Neural cell (in vitro differentiated cells): ENCODE measurements around the gene SMIM7. TPM values are rescaled to one million over a fixed set of nuclear protein-coding genes. Genes with fewer than 3 reads are reported as not detected.

Source experiments
- H2AFZ ChIP-seq: fragments of 200-600, 300-800 bp; sonication (generic), shearing (Covaris generic); 2 replicates; pipeline ENCODE4 v1.6.0; 2014; ENCODE audit warnings: low read depth, mild to moderate bottlenecking, antibody characterized with exemption, low read length, moderate library complexity
- H3F3A ChIP-seq: fragments of 200-600 bp; shearing (Covaris generic); 2 replicates; pipeline ENCODE4 v1.6.1; 2016; ENCODE audit warnings: mild to moderate bottlenecking, moderate library complexity, mixed read lengths, antibody characterized with exemption, low read length; ENCODE audit not compliant: insufficient read depth, poor library complexity, severe bottlenecking
- H3K27ac ChIP-seq: fragments of 200-600, 300-800 bp; sonication (generic), shearing (Covaris generic); 2 replicates; pipeline ENCODE4 v1.5.1; 2014; ENCODE audit warnings: mild to moderate bottlenecking, low read length, moderate library complexity
- H3K27me3 ChIP-seq: fragments of 300-800, 200-600 bp; sonication (generic), shearing (Covaris generic); 2 replicates; pipeline ENCODE4 v1.6.0; 2014; ENCODE audit warnings: mild to moderate bottlenecking, low read depth, low read length, moderate library complexity; ENCODE audit not compliant: insufficient read depth
- H3K36me3 ChIP-seq: fragments of 300-800, 200-600 bp; sonication (generic), shearing (Covaris generic); 2 replicates; pipeline ENCODE4 v1.5.1; 2014; ENCODE audit warnings: mild to moderate bottlenecking, antibody characterized with exemption, low read length, moderate library complexity; ENCODE audit not compliant: insufficient read depth
- H3K4me2 ChIP-seq: fragments of 300-800, 200-600 bp; sonication (generic), shearing (Covaris generic); 2 replicates; pipeline ENCODE4 v1.6.0; 2014; ENCODE audit warnings: mild to moderate bottlenecking, low read length
- H3K4me3 ChIP-seq: fragments of 300-800, 200-600 bp; sonication (generic), shearing (Covaris generic); 2 replicates; pipeline ENCODE4 v1.5.1; 2014; ENCODE audit warnings: mild to moderate bottlenecking, low read length, moderate library complexity
- H3K79me2 ChIP-seq: fragments of 200-600 bp; shearing (Covaris generic); replicated peaks from 2 replicates; pipeline ENCODE4 v1.6.0; 2014; ENCODE audit warnings: mild to moderate bottlenecking, low read length, moderate library complexity; ENCODE audit not compliant: insufficient read depth
- H3K9ac ChIP-seq: fragments of 300-800, 200-600 bp; sonication (generic), shearing (Covaris generic); 2 replicates; pipeline ENCODE4 v1.6.1; 2016; ENCODE audit warnings: mild to moderate bottlenecking, low read length, mixed read lengths
- H3K9me2 ChIP-seq: fragments of 200-600 bp; shearing (Covaris generic); 2 replicates; pipeline ENCODE4 v1.6.1; 2016; ENCODE audit warnings: mild to moderate bottlenecking, low read length, mixed read lengths; ENCODE audit not compliant: insufficient read depth
- H3K9me3 ChIP-seq: fragments of 200-600, 300-800 bp; sonication (generic), shearing (Covaris generic); 2 replicates; pipeline ENCODE4 v1.6.1; 2016; ENCODE audit warnings: mild to moderate bottlenecking, mixed run types, low read length, moderate library complexity, mixed read lengths
- H4K20me1 ChIP-seq: fragments of 200-600 bp; shearing (Covaris generic); 2 replicates; pipeline ENCODE4 v1.6.1; 2016; ENCODE audit warnings: mild to moderate bottlenecking, mixed run types; ENCODE audit not compliant: insufficient read depth
- EP300 ChIP-seq: fragments of 450-650 bp; conservative IDR thresholded peaks from 2 replicates; pipeline ENCODE4 v1.6.1; 2014; ENCODE audit warnings: antibody characterized with exemption, mild to moderate bottlenecking, moderate library complexity; ENCODE audit not compliant: poor library complexity, severe bottlenecking
- EZH2 ChIP-seq: fragments of 200-600, 300-800 bp; shearing (Covaris generic), sonication (generic); IDR thresholded peaks from 2 replicates; pipeline ENCODE4 v1.6.1; 2014; ENCODE audit warnings: antibody characterized with exemption, low read length, borderline replicate concordance, mild to moderate bottlenecking; ENCODE audit not compliant: insufficient read depth, poor library complexity, severe bottlenecking
- MXI1 ChIP-seq: fragments of 450-650 bp; conservative IDR thresholded peaks from 2 replicates; pipeline ENCODE4 v1.6.1; 2014; ENCODE audit warnings: antibody characterized with exemption, mild to moderate bottlenecking; ENCODE audit not compliant: poor library complexity, severe bottlenecking
- POLR2AphosphoS5 ChIP-seq: IDR thresholded peaks from 2 replicates; pipeline ENCODE4 v1.6.1; 2012
- RAD21 ChIP-seq: fragments of 450-650 bp; conservative IDR thresholded peaks from 2 replicates; pipeline ENCODE4 v1.6.1; 2014; ENCODE audit warnings: antibody characterized with exemption, mild to moderate bottlenecking, moderate library complexity
- SMC3 ChIP-seq: fragments of 450-650 bp; conservative IDR thresholded peaks from 2 replicates; pipeline ENCODE4 v1.6.1; 2014; ENCODE audit warnings: antibody characterized with exemption, mild to moderate bottlenecking, moderate library complexity; ENCODE audit not compliant: poor library complexity
- TAF1 ChIP-seq: IDR thresholded peaks from 2 replicates; pipeline ENCODE4 v1.6.1; 2012; ENCODE audit warnings: low read depth
- polyA plus RNA-seq: library from polyadenylated mRNA; depleted of rRNA; stranded (reverse); fragments of >200 nt; gene quantifications from 2 replicates; pipeline ENCODE4 v1.2.3, GENCODE V29; 2014
- TF ChIP-seq, protein P1 (sequence below): IDR thresholded peaks from 2 replicates; pipeline ENCODE4 v1.6.1; 2012; ENCODE audit warnings: borderline replicate concordance
- TF ChIP-seq, protein P2 (sequence below): fragments of 450-650 bp; IDR thresholded peaks from 2 replicates; pipeline ENCODE4 v1.5.1; 2014; ENCODE audit warnings: antibody characterized with exemption, mild to moderate bottlenecking, moderate library complexity; ENCODE audit not compliant: poor library complexity, severe bottlenecking

The SMIM7 gene
- polyA plus RNA-seq, 1 donor from 2014 or later = 153 TPM

DNA sequence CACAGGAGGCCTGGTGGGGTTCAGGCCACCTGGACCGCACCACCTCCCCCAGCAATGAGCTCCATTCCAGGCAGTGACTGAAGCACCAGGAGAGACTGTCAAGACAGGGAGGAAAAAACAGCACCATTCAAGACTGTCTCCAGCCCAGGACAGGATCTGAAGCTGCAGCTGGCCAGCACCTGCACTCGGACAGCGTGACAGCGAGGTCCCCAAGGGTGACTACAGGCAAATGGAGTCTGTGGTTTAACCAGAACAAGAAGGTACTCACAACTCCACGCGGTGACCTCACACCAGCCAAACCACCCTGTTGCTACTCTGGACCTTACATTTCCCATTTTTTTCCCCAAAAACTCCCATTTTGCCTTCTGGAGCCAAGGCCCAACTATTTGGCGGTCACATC is 41.7 kb downstream of the SMIM7 start:
- H3K27ac ChIP-seq = no peak overlapping the region
- H3K27me3 ChIP-seq = no peaks in the 10 kb centered on the region
- no peaks in the 10 kb centered on the region for H3K9me3 ChIP-seq
- TF ChIP-seq SMC3 (no peak), RAD21 (no peak), MXI1 (no peak), EP300 (no peak), POLR2AphosphoS5 (no peak), EZH2 (no peak), TAF1 (no peak)
- TF ChIP-seq, protein P1, sequence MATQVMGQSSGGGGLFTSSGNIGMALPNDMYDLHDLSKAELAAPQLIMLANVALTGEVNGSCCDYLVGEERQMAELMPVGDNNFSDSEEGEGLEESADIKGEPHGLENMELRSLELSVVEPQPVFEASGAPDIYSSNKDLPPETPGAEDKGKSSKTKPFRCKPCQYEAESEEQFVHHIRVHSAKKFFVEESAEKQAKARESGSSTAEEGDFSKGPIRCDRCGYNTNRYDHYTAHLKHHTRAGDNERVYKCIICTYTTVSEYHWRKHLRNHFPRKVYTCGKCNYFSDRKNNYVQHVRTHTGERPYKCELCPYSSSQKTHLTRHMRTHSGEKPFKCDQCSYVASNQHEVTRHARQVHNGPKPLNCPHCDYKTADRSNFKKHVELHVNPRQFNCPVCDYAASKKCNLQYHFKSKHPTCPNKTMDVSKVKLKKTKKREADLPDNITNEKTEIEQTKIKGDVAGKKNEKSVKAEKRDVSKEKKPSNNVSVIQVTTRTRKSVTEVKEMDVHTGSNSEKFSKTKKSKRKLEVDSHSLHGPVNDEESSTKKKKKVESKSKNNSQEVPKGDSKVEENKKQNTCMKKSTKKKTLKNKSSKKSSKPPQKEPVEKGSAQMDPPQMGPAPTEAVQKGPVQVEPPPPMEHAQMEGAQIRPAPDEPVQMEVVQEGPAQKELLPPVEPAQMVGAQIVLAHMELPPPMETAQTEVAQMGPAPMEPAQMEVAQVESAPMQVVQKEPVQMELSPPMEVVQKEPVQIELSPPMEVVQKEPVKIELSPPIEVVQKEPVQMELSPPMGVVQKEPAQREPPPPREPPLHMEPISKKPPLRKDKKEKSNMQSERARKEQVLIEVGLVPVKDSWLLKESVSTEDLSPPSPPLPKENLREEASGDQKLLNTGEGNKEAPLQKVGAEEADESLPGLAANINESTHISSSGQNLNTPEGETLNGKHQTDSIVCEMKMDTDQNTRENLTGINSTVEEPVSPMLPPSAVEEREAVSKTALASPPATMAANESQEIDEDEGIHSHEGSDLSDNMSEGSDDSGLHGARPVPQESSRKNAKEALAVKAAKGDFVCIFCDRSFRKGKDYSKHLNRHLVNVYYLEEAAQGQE = no peak
- TF ChIP-seq, protein P2, sequence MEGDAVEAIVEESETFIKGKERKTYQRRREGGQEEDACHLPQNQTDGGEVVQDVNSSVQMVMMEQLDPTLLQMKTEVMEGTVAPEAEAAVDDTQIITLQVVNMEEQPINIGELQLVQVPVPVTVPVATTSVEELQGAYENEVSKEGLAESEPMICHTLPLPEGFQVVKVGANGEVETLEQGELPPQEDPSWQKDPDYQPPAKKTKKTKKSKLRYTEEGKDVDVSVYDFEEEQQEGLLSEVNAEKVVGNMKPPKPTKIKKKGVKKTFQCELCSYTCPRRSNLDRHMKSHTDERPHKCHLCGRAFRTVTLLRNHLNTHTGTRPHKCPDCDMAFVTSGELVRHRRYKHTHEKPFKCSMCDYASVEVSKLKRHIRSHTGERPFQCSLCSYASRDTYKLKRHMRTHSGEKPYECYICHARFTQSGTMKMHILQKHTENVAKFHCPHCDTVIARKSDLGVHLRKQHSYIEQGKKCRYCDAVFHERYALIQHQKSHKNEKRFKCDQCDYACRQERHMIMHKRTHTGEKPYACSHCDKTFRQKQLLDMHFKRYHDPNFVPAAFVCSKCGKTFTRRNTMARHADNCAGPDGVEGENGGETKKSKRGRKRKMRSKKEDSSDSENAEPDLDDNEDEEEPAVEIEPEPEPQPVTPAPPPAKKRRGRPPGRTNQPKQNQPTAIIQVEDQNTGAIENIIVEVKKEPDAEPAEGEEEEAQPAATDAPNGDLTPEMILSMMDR = no peak
- H3F3A ChIP-seq = no peaks in the 10 kb centered on the region
- H3K36me3 ChIP-seq = no peaks in the 10 kb centered on the region
- no peaks in the 10 kb centered on the region for H3K9me2 ChIP-seq
- no peak overlapping the region for H2AFZ ChIP-seq
- no peaks in the 10 kb centered on the region for H4K20me1 ChIP-seq
- H3K79me2 ChIP-seq = peaks cover 64% of the 10 kb centered on the region
- no peak overlapping the region for H3K4me2 ChIP-seq
- no peak overlapping the region for H3K4me3 ChIP-seq
- no peak overlapping the region for H3K9ac ChIP-seq

DNA sequence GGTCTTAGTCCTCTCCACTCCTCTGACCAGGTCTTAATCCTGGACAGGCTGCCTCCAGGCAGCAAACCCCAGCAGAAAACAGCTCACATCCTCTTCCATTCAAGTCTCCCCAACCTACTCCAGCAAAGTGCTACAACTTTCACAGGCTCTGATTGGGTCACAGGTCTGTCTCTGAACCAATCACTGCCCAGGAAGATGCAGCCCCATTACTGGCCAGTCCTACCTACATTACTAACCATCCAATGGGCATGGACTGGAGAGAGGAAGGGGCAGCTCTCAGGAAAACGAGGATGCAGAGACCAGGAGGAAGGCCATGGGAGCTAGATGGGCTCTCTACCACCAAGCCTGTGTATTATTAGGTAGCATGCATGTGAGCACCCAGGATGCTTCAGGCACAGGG is 44.1 kb downstream of the SMIM7 start:
- Histone ChIP-seq H3K4me3 (no peak overlapping the region), H2AFZ (no peak overlapping the region), H3K27ac (no peak overlapping the region), H3K9me2 (no peaks in the 10 kb centered on the region), H3K9me3 (no peaks in the 10 kb centered on the region), H3K4me2 (no peak overlapping the region), H3K79me2 (peaks cover 67% of the 10 kb centered on the region), H3F3A (no peaks in the 10 kb centered on the region), H4K20me1 (no peaks in the 10 kb centered on the region), H3K9ac (no peak overlapping the region), H3K36me3 (no peaks in the 10 kb centered on the region), H3K27me3 (no peaks in the 10 kb centered on the region)
- TF ChIP-seq RAD21 (no peak), SMC3 (no peak), TAF1 (no peak)

DNA sequence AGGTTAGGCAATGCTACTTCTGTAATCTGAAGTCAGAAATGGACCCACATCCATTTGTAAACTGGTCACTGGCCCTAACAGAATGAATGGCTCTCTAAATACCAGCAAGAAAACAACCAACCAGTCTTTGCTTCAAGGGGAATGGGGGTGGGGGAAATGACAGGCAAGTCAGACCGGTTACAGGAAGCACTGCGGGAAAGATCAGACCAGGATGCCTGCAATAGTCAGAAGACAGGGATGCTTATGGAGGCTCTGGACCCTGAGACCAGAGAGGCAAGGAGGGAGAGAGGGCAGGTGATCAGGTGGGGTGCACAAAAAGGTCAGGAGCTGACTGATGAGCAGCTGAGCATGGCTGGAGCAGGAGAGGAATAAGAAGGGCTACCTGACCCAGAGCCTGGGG is 45.0 kb downstream of the SMIM7 start:
- H3K4me3 ChIP-seq = no peak overlapping the region
- H3K79me2 ChIP-seq = peaks cover 64% of the 10 kb centered on the region
- H3K9me2 ChIP-seq = no peaks in the 10 kb centered on the region
- no peak overlapping the region for H3K4me2 ChIP-seq
- no peaks in the 10 kb centered on the region for H3F3A ChIP-seq
- H3K9ac ChIP-seq = no peak overlapping the region
- no peaks in the 10 kb centered on the region for H3K36me3 ChIP-seq
- no peaks in the 10 kb centered on the region for H4K20me1 ChIP-seq
- no peak for TF ChIP-seq POLR2AphosphoS5
- TF ChIP-seq, protein P1 = no peak
- TF ChIP-seq EP300 = no peak
- no peak for TF ChIP-seq TAF1
- TF ChIP-seq MXI1 = no peak
- no peaks in the 10 kb centered on the region for H3K27me3 ChIP-seq
- H3K27ac ChIP-seq = no peak overlapping the region
- no peak overlapping the region for H2AFZ ChIP-seq
- H3K9me3 ChIP-seq = no peaks in the 10 kb centered on the region
